ENCODE results near the gene AQP7. TPM values are rescaled to one million over a fixed set of nuclear protein-coding genes. Genes with fewer than 3 reads are reported as not detected.

AQP7 gene
- total and polyA plus RNA-seq, 9 of the 15 experiments (the other 6 are each of a cell fraction or from before 2014, with no cell fraction given), result 0.04 to 0.53 (median 0.07) TPM; not detected in 4

DNA sequence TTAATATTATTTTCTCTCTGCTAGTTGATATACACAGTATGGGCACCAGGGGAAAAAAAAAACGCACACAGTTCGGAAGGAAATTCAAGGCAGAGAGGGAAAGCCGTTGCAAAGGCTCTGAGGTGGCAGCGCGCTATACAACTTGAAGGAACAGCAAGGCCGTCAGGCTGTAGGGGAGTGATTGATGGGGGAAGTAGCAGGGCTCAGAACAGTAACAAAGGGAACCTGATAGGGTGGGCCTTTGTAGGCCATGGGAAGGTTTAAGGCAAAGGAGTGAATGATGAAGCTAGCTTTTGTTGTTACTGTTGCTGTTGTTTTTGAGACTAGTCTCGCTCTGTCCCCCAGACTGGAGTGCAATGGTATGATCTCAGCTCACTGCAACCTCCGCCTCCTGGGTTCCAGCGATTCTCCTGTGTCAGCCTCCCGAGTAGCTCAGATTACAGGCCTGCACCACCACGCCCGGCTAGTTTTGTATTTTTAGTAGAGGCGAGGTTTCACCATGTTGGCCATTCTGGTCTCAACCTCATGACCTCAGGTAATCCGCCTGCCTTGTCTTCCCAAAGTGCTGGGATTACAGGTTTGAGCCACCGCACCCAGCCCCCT is 27.0 kb downstream of the AQP7 start (continued):
- TF ChIP-seq, protein P1, sequence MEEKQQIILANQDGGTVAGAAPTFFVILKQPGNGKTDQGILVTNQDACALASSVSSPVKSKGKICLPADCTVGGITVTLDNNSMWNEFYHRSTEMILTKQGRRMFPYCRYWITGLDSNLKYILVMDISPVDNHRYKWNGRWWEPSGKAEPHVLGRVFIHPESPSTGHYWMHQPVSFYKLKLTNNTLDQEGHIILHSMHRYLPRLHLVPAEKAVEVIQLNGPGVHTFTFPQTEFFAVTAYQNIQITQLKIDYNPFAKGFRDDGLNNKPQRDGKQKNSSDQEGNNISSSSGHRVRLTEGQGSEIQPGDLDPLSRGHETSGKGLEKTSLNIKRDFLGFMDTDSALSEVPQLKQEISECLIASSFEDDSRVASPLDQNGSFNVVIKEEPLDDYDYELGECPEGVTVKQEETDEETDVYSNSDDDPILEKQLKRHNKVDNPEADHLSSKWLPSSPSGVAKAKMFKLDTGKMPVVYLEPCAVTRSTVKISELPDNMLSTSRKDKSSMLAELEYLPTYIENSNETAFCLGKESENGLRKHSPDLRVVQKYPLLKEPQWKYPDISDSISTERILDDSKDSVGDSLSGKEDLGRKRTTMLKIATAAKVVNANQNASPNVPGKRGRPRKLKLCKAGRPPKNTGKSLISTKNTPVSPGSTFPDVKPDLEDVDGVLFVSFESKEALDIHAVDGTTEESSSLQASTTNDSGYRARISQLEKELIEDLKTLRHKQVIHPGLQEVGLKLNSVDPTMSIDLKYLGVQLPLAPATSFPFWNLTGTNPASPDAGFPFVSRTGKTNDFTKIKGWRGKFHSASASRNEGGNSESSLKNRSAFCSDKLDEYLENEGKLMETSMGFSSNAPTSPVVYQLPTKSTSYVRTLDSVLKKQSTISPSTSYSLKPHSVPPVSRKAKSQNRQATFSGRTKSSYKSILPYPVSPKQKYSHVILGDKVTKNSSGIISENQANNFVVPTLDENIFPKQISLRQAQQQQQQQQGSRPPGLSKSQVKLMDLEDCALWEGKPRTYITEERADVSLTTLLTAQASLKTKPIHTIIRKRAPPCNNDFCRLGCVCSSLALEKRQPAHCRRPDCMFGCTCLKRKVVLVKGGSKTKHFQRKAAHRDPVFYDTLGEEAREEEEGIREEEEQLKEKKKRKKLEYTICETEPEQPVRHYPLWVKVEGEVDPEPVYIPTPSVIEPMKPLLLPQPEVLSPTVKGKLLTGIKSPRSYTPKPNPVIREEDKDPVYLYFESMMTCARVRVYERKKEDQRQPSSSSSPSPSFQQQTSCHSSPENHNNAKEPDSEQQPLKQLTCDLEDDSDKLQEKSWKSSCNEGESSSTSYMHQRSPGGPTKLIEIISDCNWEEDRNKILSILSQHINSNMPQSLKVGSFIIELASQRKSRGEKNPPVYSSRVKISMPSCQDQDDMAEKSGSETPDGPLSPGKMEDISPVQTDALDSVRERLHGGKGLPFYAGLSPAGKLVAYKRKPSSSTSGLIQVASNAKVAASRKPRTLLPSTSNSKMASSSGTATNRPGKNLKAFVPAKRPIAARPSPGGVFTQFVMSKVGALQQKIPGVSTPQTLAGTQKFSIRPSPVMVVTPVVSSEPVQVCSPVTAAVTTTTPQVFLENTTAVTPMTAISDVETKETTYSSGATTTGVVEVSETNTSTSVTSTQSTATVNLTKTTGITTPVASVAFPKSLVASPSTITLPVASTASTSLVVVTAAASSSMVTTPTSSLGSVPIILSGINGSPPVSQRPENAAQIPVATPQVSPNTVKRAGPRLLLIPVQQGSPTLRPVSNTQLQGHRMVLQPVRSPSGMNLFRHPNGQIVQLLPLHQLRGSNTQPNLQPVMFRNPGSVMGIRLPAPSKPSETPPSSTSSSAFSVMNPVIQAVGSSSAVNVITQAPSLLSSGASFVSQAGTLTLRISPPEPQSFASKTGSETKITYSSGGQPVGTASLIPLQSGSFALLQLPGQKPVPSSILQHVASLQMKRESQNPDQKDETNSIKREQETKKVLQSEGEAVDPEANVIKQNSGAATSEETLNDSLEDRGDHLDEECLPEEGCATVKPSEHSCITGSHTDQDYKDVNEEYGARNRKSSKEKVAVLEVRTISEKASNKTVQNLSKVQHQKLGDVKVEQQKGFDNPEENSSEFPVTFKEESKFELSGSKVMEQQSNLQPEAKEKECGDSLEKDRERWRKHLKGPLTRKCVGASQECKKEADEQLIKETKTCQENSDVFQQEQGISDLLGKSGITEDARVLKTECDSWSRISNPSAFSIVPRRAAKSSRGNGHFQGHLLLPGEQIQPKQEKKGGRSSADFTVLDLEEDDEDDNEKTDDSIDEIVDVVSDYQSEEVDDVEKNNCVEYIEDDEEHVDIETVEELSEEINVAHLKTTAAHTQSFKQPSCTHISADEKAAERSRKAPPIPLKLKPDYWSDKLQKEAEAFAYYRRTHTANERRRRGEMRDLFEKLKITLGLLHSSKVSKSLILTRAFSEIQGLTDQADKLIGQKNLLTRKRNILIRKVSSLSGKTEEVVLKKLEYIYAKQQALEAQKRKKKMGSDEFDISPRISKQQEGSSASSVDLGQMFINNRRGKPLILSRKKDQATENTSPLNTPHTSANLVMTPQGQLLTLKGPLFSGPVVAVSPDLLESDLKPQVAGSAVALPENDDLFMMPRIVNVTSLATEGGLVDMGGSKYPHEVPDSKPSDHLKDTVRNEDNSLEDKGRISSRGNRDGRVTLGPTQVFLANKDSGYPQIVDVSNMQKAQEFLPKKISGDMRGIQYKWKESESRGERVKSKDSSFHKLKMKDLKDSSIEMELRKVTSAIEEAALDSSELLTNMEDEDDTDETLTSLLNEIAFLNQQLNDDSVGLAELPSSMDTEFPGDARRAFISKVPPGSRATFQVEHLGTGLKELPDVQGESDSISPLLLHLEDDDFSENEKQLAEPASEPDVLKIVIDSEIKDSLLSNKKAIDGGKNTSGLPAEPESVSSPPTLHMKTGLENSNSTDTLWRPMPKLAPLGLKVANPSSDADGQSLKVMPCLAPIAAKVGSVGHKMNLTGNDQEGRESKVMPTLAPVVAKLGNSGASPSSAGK (IDR thresholded peaks at IDR 0.05), result no peak
- TF ChIP-seq, protein P2, sequence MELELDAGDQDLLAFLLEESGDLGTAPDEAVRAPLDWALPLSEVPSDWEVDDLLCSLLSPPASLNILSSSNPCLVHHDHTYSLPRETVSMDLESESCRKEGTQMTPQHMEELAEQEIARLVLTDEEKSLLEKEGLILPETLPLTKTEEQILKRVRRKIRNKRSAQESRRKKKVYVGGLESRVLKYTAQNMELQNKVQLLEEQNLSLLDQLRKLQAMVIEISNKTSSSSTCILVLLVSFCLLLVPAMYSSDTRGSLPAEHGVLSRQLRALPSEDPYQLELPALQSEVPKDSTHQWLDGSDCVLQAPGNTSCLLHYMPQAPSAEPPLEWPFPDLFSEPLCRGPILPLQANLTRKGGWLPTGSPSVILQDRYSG (tag; conservative IDR thresholded peaks at IDR 0.05; ENCODE audit: low read depth), result no peak
- TF ChIP-seq FOXM1 (IDR thresholded peaks at IDR 0.05; ENCODE audit: low read depth) (peak; percentile 15; the same call in 1 of the 2 replicates), FOXM1 (CRISPR knock-in tag; IDR thresholded peaks at IDR 0.05; ENCODE audit: low read depth) (no peak), KDM2B (CRISPR knock-in tag; IDR thresholded peaks at IDR 0.05) (no peak), ZNF3 (CRISPR knock-in tag; IDR thresholded peaks at IDR 0.05) (no peak), KDM5B (IDR thresholded peaks at IDR 0.05; ENCODE audit: insufficient replicate concordance, low read depth, low read length) (no peak), PHF8 (IDR thresholded peaks at IDR 0.05; ENCODE audit: borderline replicate concordance, low read length) (peak; percentile 28; the same call in 1 of the 2 replicates), ZNF75A (CRISPR knock-in tag; IDR thresholded peaks at IDR 0.05) (no peak)
- TF ChIP-seq, protein P3, sequence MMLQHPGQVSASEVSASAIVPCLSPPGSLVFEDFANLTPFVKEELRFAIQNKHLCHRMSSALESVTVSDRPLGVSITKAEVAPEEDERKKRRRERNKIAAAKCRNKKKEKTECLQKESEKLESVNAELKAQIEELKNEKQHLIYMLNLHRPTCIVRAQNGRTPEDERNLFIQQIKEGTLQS (IDR thresholded peaks at IDR 0.05), result no peak
- TF ChIP-seq, protein P3 (CRISPR knock-in tag; conservative IDR thresholded peaks at IDR 0.05), result no peak
- TF ChIP-seq, protein P4, sequence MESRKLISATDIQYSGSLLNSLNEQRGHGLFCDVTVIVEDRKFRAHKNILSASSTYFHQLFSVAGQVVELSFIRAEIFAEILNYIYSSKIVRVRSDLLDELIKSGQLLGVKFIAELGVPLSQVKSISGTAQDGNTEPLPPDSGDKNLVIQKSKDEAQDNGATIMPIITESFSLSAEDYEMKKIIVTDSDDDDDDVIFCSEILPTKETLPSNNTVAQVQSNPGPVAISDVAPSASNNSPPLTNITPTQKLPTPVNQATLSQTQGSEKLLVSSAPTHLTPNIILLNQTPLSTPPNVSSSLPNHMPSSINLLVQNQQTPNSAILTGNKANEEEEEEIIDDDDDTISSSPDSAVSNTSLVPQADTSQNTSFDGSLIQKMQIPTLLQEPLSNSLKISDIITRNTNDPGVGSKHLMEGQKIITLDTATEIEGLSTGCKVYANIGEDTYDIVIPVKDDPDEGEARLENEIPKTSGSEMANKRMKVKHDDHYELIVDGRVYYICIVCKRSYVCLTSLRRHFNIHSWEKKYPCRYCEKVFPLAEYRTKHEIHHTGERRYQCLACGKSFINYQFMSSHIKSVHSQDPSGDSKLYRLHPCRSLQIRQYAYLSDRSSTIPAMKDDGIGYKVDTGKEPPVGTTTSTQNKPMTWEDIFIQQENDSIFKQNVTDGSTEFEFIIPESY (CRISPR knock-in tag; IDR thresholded peaks at IDR 0.05), result peak; percentile 15; the same call in 1 of the 2 replicates
